Measurements from ENCODE around the gene EVC2. TPM values are rescaled to one million over a fixed set of nuclear protein-coding genes. Genes with fewer than 3 reads are reported as not detected.

The EVC2 gene
- total and polyA plus RNA-seq, 2 of the 13 experiments (the other 11 are each of a cell fraction or from before 2014, with no cell fraction given): not detected

DNA sequence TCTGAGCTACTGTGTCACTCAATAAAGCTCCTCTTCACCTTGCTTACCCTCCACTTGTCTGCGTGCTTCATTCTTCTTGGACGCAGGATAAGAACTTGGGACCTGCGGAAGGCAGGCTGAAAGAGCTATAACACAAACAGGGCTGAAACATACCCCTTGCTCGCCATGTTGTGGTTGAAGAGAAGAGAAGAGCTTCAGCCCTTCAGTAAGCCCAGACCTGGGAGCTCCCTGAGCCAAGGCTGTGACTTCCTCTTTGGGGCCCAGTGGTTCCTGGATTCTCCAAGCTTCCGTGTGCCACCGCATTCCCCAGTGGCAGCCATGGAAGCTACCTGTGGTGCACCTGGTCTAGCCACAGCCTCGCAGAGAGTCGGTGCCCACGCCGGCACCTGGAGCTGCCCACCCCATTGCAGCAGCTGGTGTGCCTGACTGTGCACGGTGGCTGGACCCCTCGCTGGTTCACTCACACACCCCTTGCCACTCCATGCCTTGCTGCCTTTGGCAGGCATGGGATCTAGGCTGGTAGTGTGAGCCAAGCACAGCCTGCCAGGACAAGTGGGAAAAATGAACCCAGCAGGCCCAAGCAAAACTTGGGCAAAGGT lies 160.6 kb downstream of the EVC2 start:
- Histone ChIP-seq H3K27me3 (ENCODE audit: control insufficient read depth in 1 of 2, insufficient read depth in 2 of 2, low read length in 2 of 2) (no peaks in the 10 kb centered on the region; a peak in 1 of 5 replicates), H3K4me3 (replicated peaks in 1 of 3; ENCODE audit: insufficient read depth in 1 of 3, low read depth in 2 of 3, low read length in 3 of 3) (no peak overlapping the region), H3K4me2 (ENCODE audit: low read depth, low read length) (no peak overlapping the region), H3K4me1 (ENCODE audit: insufficient read depth, low read length) (no peaks in the 10 kb centered on the region), H2AFZ (ENCODE audit: low read length) (no peak overlapping the region), H3K79me2 (ENCODE audit: insufficient read depth, low read length) (no peaks in the 10 kb centered on the region), H3K27ac (ENCODE audit: extremely low read length, insufficient read depth, low read length) (no peak overlapping the region), H3K36me3 (replicated peaks in 1 of 2; ENCODE audit: control insufficient read depth in 1 of 2, insufficient read depth in 2 of 2, low read length in 2 of 2) (no peaks in the 10 kb centered on the region), H3K9me3 (ENCODE audit: low read length) (peaks cover 11% of the 10 kb centered on the region; the same call in 1 of the 2 replicates), H3K9ac (ENCODE audit: insufficient read depth, low read depth, low read length) (no peak overlapping the region), H4K20me1 (ENCODE audit: insufficient read depth, low read length) (no peaks in the 10 kb centered on the region)
- intact Hi-C loops (cut with micrococcal nuclease; ENCODE audit: unreplicated experiment): no loop called here
- no peak for TF ChIP-seq ZSCAN21 (CRISPR knock-in tag; IDR thresholded peaks at IDR 0.05; ENCODE audit: borderline replicate concordance)
- no peak for TF ChIP-seq KDM4B (CRISPR knock-in tag; IDR thresholded peaks at IDR 0.05)
- TF ChIP-seq ZNF878 (CRISPR knock-in tag; IDR thresholded peaks at IDR 0.05): no peak
- no peak for TF ChIP-seq SMC3 (IDR thresholded peaks at IDR 0.05; ENCODE audit: low read length)
- no peak for TF ChIP-seq ZNF75D (CRISPR knock-in tag; IDR thresholded peaks at IDR 0.05; ENCODE audit: borderline replicate concordance)
- TF ChIP-seq ZFP91 (CRISPR knock-in tag; IDR thresholded peaks at IDR 0.05; ENCODE audit: borderline replicate concordance): no peak
- TF ChIP-seq ZNF556 (CRISPR knock-in tag; IDR thresholded peaks at IDR 0.05; ENCODE audit: borderline replicate concordance): no peak
- TF ChIP-seq ZNF607 (CRISPR knock-in tag; IDR thresholded peaks at IDR 0.05; ENCODE audit: borderline replicate concordance): no peak
- TF ChIP-seq, protein P1, sequence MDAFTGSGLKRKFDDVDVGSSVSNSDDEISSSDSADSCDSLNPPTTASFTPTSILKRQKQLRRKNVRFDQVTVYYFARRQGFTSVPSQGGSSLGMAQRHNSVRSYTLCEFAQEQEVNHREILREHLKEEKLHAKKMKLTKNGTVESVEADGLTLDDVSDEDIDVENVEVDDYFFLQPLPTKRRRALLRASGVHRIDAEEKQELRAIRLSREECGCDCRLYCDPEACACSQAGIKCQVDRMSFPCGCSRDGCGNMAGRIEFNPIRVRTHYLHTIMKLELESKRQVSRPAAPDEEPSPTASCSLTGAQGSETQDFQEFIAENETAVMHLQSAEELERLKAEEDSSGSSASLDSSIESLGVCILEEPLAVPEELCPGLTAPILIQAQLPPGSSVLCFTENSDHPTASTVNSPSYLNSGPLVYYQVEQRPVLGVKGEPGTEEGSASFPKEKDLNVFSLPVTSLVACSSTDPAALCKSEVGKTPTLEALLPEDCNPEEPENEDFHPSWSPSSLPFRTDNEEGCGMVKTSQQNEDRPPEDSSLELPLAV (CRISPR knock-in tag; conservative IDR thresholded peaks at IDR 0.05; ENCODE audit: low read depth): no peak
- TF ChIP-seq ASH2L (IDR thresholded peaks at IDR 0.05; ENCODE audit: insufficient read length, low read depth, low read length): no peak
- no peak for TF ChIP-seq SIN3A (IDR thresholded peaks at IDR 0.05; ENCODE audit: borderline replicate concordance, low read depth, low read length)
- TF ChIP-seq, protein P2, sequence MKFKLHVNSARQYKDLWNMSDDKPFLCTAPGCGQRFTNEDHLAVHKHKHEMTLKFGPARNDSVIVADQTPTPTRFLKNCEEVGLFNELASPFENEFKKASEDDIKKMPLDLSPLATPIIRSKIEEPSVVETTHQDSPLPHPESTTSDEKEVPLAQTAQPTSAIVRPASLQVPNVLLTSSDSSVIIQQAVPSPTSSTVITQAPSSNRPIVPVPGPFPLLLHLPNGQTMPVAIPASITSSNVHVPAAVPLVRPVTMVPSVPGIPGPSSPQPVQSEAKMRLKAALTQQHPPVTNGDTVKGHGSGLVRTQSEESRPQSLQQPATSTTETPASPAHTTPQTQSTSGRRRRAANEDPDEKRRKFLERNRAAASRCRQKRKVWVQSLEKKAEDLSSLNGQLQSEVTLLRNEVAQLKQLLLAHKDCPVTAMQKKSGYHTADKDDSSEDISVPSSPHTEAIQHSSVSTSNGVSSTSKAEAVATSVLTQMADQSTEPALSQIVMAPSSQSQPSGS (CRISPR knock-in tag; IDR thresholded peaks at IDR 0.05): no peak
- no peak for TF ChIP-seq ZSCAN29 (CRISPR knock-in tag; conservative IDR thresholded peaks at IDR 0.05)
- no peak for TF ChIP-seq ZNF260 (CRISPR knock-in tag; IDR thresholded peaks at IDR 0.05; ENCODE audit: borderline replicate concordance, low read depth)
- TF ChIP-seq ERF (CRISPR knock-in tag; IDR thresholded peaks at IDR 0.05): no peak
- BruUV-seq (replicated peaks): no TSS peak
- ChIA-PET CTCF (ENCODE audit: low intra/inter-chr PET ratio, low total read pairs) (no interaction called here), POLR2A (no interaction called here)
- in situ Hi-C loops (cut with HindIII; ENCODE audit: extremely low pct_ligation_motif_present, low pct_unique_long_range_greater_than_20kb): no loop called here
- WGBS (ENCODE audit: low lambda C conversion rate): 51% methylated on average over 4 of the region's 12 CpGs
- DNase-seq (ENCODE audit: low spot score) (no peak), FAIRE-seq (no peak), ATAC-seq (no peak)
